Measurements from ENCODE around the gene NLN.
"Not testable (repeated sequence)": the region's sequence is repeated elsewhere in the genome, so short reads cannot be mapped to it uniquely, and the experiment has no call there.

Gene NLN

DNA sequence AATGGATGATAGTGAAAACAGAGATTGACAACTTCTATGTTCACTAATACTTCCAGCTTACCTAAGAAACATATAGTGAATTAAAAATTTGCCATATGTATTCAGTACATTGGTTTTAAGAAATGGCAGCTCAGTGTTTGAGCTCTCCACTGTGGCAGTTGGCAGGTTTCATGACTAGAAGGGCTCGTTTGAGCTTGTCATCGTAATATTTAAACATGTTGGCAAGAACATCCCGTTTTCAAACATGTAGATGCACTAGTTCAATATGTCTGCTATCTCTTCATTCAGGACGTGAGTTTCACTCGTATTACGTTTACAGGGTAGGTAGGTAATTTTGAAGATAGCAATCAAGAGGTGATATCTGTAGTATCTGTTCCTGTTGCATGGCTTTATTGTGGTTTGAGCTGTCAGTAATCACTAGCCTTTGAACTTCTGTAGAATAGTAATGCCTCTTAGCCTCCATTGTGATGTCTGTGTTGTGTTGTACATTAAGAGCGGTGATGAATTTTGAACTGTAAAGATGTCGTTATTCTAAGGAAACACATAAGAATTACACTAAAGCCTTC, 74.8 kb downstream of the NLN start:
- ATAC-seq (replicated peaks) (peak; percentile 54), DNase-seq (no peak)
- Mint-ChIP-seq H3K27ac (no peak overlapping the region), H3K27me3 (no peaks in the 10 kb centered on the region), H3K36me3 (ENCODE audit: insufficient read depth) (no peaks in the 10 kb centered on the region), H3K4me3 (no peak overlapping the region), H3K4me1 (ENCODE audit: low read depth in 2 of 2) (peaks cover 0 to 4% of the 10 kb centered on the region in 2 donors), H3K9me3 (no peaks in the 10 kb centered on the region)

DNA sequence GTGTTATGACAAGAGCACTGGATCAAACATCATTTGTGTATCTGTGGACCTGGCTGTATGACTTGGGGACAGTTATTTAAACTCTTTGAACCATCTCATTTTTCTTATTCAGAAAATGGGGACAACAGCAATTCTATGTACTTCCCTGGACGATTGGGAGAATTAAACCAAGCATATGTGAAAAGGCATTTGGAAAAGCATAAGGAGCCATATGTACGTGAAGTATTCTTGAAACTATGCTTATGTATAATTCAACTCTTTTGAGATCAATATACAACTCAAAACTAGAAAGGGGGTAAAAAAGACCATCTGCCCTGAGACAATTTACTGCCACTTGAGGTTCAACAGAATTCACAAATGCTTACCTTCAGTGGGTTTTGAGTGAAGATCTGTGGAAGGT, 75.5 kb downstream of the NLN start:
- Mint-ChIP-seq H3K27ac (no peak overlapping the region), H3K9me3 (no peaks in the 10 kb centered on the region), H3K4me3 (no peak overlapping the region), H3K36me3 (ENCODE audit: insufficient read depth) (no peaks in the 10 kb centered on the region), H3K27me3 (no peaks in the 10 kb centered on the region), H3K4me1 (ENCODE audit: low read depth in 2 of 2) (peaks cover 0 to 4% of the 10 kb centered on the region in 2 donors)
- no peak for ATAC-seq (replicated peaks)
- no peak for DNase-seq

DNA sequence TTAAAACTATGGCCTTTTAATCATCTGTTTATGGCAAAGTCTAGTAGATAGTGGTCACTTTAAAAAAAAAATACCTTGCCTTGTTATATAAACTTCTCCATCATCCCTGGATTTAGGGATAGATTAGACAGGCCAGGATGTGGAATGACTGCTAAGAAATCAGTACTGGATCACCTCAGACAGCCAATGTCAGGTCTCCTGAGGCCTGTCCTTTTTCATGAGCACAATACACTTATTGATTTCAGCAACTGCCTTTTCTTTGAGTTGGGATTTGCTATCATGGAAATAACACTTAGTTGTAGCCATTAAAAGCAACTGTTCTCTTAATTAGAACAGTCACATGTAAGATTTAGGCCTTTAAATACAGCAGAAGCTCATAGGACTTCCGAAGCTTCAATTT, 77.9 kb downstream of the NLN start:
- no peak for DNase-seq
- H3K4me1 Mint-ChIP-seq (ENCODE audit: low read depth in 2 of 2) = peaks cover 5 to 8% of the 10 kb centered on the region in 2 donors
- no peak overlapping the region for H3K27ac Mint-ChIP-seq
- no peaks in the 10 kb centered on the region for H3K9me3 Mint-ChIP-seq
- H3K36me3 Mint-ChIP-seq (ENCODE audit: insufficient read depth) = no peaks in the 10 kb centered on the region
- no peak for ATAC-seq (replicated peaks)
- no peak overlapping the region for H3K4me3 Mint-ChIP-seq
- H3K27me3 Mint-ChIP-seq = no peaks in the 10 kb centered on the region

DNA sequence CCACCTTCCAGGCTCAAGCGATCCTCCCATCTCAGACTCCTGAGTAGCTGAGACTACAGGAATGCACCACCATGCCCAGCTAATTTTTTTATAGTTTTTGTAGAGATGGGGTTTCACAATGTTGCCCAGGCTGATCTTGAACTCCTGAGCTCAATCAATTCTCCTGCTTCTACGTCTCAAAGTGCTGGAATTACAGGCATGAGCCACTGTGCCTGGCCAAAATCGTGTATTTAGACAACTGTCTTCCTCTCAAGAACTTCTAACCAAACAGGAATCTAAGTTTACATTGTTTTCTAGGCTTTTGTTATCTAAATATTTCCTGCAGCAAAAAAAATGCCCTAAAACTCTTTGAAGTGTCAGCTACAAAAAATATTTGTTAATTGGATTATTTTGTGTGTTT, 78.8 kb downstream of the NLN start:
- no peaks in the 10 kb centered on the region for H3K36me3 Mint-ChIP-seq (ENCODE audit: insufficient read depth)
- ATAC-seq (replicated peaks) (no peak), DNase-seq (no peak)
- no peaks in the 10 kb centered on the region for H3K27me3 Mint-ChIP-seq
- H3K4me1 Mint-ChIP-seq (ENCODE audit: low read depth in 2 of 2) = peaks cover 5 to 8% of the 10 kb centered on the region in 2 donors
- no peaks in the 10 kb centered on the region for H3K9me3 Mint-ChIP-seq
- H3K27ac Mint-ChIP-seq = no peak overlapping the region
- no peak overlapping the region for H3K4me3 Mint-ChIP-seq

DNA sequence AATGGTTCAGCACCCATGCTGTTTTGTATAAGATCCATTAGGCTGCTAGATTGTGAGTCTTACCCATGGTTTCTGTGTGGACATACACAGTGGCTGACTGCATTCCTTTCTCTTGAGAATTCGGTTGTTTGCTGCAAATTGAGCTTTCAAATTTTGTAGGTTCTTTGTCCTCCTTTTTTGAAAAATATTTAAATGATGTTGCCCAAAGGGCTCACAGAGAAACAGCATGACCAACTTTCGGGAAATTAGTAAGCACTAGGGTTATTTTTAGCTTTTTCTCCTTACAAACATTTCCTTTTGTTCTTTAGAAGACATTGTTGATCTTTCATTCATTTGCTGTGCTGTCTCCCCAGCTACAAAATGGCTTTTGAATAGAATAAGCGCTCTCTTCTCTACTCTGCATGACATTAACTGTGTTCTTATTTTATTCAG, 79.4 kb downstream of the NLN start:
- H3K4me3 Mint-ChIP-seq = no peak overlapping the region
- no peaks in the 10 kb centered on the region for H3K36me3 Mint-ChIP-seq (ENCODE audit: insufficient read depth)
- no peaks in the 10 kb centered on the region for H3K9me3 Mint-ChIP-seq
- H3K27me3 Mint-ChIP-seq = no peaks in the 10 kb centered on the region
- ATAC-seq (replicated peaks) = no peak
- no peak overlapping the region for H3K27ac Mint-ChIP-seq
- H3K4me1 Mint-ChIP-seq (ENCODE audit: low read depth in 2 of 2) = peaks cover 5 to 8% of the 10 kb centered on the region in 2 donors
- DNase-seq = no peak

DNA sequence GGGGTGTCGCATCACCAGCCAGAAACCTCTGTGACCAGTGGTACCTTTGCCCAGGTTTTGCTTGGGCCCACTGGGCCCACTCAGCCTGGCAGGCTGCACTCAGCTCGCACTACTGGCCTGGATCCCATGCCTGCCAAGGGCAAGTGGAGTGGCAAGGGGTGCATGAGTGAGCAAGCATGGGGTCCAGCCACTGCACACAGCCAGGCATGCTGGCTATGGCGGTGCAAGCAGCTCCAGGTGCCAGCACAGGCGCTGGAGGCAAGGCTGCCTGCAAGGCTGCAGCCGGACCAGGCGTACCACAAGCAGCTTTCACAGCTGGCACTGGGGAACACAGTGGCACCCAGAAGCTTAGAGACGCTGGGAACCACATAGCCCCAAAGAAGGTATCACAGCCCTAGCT, 80.1 kb downstream of the NLN start:
- H3K27me3 Mint-ChIP-seq = no peaks in the 10 kb centered on the region
- H3K4me1 Mint-ChIP-seq (ENCODE audit: low read depth in 2 of 2) = peaks cover 4 to 5% of the 10 kb centered on the region in 2 donors
- DNase-seq (no peak), ATAC-seq (replicated peaks) (no peak)
- no peak overlapping the region for H3K4me3 Mint-ChIP-seq
- H3K36me3 Mint-ChIP-seq (ENCODE audit: insufficient read depth) = no peaks in the 10 kb centered on the region
- H3K9me3 Mint-ChIP-seq = no peaks in the 10 kb centered on the region
- no peak overlapping the region for H3K27ac Mint-ChIP-seq

DNA sequence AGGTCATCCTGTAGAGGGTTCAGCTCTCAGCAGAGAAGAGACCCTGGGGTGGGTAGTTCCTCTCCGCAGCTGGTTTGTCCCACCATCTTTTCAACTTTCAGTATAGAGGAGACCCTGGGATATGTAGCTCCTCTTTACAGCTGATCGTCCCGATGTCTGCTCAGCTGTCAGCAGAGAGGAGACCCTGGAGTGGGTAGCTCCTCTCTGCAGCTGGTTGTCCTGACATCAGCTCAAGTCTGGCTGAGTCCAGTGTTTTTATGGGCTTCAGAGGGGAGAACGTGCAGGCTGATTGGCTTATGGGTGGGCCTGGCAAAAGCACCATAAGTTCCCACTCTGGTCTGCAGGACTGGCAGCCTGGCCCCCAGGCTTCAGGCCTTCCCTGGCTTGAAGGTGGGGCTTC, 80.8 kb downstream of the NLN start:
- Mint-ChIP-seq H3K9me3 (no peaks in the 10 kb centered on the region), H3K27me3 (no peaks in the 10 kb centered on the region), H3K27ac (no peak overlapping the region), H3K4me3 (no peak overlapping the region), H3K4me1 (ENCODE audit: low read depth in 2 of 2) (peaks cover 4 to 5% of the 10 kb centered on the region in 2 donors), H3K36me3 (ENCODE audit: insufficient read depth) (no peaks in the 10 kb centered on the region)
- ATAC-seq (replicated peaks) (no peak), DNase-seq (no peak)

DNA sequence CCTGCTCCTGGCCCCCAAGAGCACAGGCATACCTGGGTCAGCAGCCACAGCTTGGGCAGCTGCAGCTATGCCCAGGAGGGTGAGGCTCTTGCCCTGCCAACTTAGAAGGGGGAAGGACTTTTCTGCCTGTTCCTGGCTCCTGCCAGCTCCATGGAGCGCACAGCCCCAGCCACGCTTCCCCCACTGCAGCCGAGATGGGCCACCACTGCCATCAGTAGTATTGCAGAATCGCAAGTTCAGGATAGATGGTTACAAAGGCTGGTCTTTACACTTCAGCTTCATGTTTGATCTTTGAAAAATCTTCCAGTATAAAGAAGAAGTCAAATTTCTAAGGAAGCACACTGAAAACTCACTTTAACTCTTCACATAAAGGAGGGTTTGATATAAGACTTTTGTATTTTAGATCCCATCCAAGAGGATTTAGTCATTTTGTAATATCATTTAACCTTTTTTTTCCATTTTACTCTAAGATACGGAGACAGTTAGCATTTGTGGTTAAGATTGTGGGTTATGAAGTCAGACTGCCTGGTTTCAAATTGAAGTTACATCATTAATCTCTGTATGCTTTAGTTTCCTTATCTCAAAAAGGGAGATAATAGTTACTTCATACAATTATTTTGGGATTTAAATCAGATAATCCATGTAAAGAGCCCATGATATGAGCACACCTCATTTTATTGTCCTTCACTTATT, 81.8 kb downstream of the NLN start:
- H3K9me3 Mint-ChIP-seq = no peaks in the 10 kb centered on the region
- peaks cover 4 to 5% of the 10 kb centered on the region in 2 donors for H3K4me1 Mint-ChIP-seq (ENCODE audit: low read depth in 2 of 2)
- H3K27ac Mint-ChIP-seq = peak overlapping the region in 1 of 2 donors; percentile 9
- DNase-seq (no peak), ATAC-seq (replicated peaks) (no peak)
- H3K4me3 Mint-ChIP-seq = no peak overlapping the region
- H3K27me3 Mint-ChIP-seq = no peaks in the 10 kb centered on the region
- H3K36me3 Mint-ChIP-seq (ENCODE audit: insufficient read depth) = no peaks in the 10 kb centered on the region

DNA sequence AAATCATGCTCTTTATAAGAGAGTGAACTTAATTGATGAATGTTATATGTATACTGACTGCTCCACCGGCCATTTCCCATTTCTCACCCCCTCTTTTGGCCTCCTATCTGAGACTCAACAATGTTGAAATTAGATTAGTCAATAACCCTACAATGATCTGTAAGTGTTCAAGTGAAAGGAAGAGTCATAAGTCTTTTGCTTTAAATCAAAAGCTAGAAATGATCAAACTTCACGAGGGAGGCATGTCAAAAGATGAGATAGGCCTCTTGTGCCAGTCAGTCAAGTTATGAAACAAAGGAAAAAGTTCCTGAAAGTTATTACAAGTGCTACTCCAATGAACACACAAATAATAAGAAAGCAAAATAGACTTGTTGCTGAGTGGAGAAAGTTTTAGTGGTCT, 83.1 kb downstream of the NLN start:
- DNase-seq = no peak
- H3K4me1 Mint-ChIP-seq (ENCODE audit: low read depth in 2 of 2) = peaks cover 4 to 5% of the 10 kb centered on the region in 2 donors

DNA sequence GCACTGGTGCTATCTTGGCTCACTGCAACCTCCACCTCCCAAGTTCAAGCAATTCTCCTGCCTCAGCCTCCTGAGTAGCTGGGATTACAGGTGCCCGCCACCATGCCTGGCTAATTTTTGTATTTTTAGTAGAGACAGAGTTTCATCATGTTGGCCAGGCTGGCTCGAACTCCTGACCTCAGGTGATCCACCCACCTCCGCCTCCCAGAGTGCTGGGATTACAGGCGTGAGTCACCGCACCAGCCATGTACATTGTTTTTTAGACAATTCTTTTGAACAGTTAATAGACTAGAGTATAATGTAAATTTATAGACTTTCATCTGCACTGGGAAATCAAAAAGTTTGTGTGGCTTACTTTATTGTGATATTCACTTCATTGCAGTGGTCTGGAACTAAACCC, 85.5 kb downstream of the NLN start:
- not testable (repeated sequence) for H3K4me1 Mint-ChIP-seq (ENCODE audit: low read depth in 2 of 2); H3K27me3 Mint-ChIP-seq; ATAC-seq (replicated peaks); H3K27ac Mint-ChIP-seq; H3K36me3 Mint-ChIP-seq (ENCODE audit: insufficient read depth); H3K9me3 Mint-ChIP-seq; H3K4me3 Mint-ChIP-seq; DNase-seq

More for the DNA sequence above, 83.1 kb downstream of the NLN start:
- Mint-ChIP-seq H3K36me3 (ENCODE audit: insufficient read depth) (no peaks in the 10 kb centered on the region), H3K27me3 (no peaks in the 10 kb centered on the region), H3K27ac (no peak overlapping the region), H3K9me3 (no peaks in the 10 kb centered on the region), H3K4me3 (no peak overlapping the region)
- no peak for ATAC-seq (replicated peaks)

DNA sequence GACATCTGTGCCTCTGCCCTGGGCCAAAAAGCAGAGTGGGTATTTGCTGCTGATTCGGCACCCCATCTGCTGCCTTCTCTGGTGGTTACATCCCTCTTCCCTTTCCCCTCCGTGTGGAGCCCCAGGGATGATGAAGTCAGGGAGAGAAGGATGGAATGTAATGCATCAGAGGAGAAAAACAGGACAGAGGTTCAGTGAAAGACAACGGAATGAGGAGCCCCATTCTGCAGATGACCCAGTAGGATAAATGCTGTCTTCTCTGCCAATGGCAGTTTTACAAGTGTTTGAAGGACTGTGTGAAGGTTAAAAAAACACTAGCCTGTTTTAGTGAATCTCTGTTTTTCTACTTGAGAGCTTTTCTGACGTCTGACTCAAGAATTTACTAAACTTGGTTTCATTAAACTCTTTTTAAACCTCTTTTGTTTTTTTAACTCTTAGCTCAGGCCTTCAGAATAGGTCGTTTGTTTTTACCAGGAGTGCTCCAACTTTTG, 86.3 kb downstream of the NLN start:
- ATAC-seq (replicated peaks) (no peak), DNase-seq (no peak)
- Mint-ChIP-seq H3K4me3 (no peak overlapping the region), H3K4me1 (ENCODE audit: low read depth in 2 of 2) (peaks cover 4 to 5% of the 10 kb centered on the region in 2 donors), H3K27ac (no peak overlapping the region), H3K9me3 (no peaks in the 10 kb centered on the region), H3K27me3 (no peaks in the 10 kb centered on the region), H3K36me3 (ENCODE audit: insufficient read depth) (no peaks in the 10 kb centered on the region)

DNA sequence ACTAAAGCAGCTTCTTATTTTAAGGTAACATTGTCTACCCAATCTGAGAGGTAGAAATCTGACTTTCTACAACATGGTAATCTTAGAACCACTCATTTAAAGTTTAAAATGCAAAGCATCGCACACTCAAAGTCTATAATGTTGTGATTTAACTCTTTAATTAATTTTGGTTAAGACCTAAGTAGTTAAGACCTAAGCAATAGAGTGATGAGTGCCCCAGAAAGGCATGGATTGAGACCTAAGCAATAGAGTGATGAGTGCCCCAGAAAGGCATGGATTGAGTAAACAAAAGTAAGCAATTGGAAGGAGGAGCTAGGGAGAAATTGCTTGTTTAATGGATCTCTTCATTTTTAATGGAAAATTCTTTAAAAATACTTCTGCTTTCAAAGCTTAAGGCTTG, 86.8 kb downstream of the NLN start:
- DNase-seq = no peak
- Mint-ChIP-seq H3K36me3 (ENCODE audit: insufficient read depth) (no peaks in the 10 kb centered on the region), H3K4me1 (ENCODE audit: low read depth in 2 of 2) (peaks cover 2% of the 10 kb centered on the region in 2 donors), H3K27me3 (no peaks in the 10 kb centered on the region), H3K27ac (no peak overlapping the region), H3K4me3 (no peak overlapping the region), H3K9me3 (no peaks in the 10 kb centered on the region)
- ATAC-seq (replicated peaks) = no peak

DNA sequence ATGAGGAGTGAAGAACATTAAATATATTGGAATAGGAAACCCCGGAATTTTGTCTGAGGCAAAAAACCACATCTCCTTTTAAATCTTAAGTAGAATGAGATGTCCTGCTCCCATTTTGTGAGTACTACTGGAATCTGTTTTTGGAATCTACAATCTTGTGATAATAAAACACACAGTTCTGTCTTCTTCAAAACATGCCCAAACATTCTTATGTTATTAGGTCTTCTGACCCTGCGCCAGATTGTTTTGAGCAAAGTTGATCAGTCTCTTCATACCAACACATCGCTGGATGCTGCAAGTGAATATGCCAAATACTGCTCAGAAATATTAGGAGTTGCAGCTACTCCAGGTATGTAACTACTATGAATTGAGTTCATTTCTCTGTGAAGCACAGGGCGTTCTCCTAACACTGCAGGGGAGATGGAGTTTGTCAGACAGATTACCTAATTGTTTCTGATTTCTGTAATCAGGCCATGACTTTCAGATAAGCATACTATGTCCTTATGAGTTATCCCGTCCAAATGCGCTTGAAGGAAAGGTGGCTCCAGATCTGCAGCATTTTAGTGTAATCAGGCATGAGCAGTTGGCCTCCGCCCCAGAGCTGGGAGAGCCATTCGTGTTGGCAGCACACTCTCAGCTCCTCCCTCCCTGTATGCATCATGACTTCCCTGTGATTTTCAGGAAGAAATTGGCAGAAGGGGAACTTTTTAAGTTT, 88.0 kb downstream of the NLN start:
- DNase-seq (no peak), ATAC-seq (replicated peaks) (no peak)
- Mint-ChIP-seq H3K4me3 (no peak overlapping the region), H3K9me3 (no peaks in the 10 kb centered on the region), H3K27ac (no peak overlapping the region), H3K4me1 (ENCODE audit: low read depth in 2 of 2) (no peaks in the 10 kb centered on the region), H3K36me3 (ENCODE audit: insufficient read depth) (no peaks in the 10 kb centered on the region), H3K27me3 (no peaks in the 10 kb centered on the region)

DNA sequence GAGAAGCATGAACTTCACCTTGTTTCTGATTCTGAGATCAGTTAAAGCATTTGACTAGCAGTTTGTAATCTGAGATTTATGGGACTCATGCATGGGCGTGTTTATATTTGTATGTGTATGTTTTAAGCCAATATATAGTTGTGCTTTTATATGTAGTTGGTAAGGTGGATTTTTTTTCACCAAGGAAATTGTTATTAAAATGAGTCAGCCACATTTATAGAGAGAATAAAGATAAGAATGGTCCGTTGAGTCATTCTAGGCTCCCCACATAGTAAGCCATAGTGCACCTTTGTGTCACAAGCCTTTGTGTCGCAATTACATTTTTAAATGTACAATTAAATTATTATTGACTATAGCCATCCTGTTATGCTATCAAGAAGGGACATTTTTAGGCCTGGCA, 89.0 kb downstream of the NLN start:
- H3K27ac Mint-ChIP-seq = no peak overlapping the region
- ATAC-seq (replicated peaks) = no peak
- no peaks in the 10 kb centered on the region for H3K27me3 Mint-ChIP-seq
- H3K9me3 Mint-ChIP-seq = no peaks in the 10 kb centered on the region
- no peaks in the 10 kb centered on the region for H3K36me3 Mint-ChIP-seq (ENCODE audit: insufficient read depth)
- H3K4me1 Mint-ChIP-seq (ENCODE audit: low read depth in 2 of 2) = no peaks in the 10 kb centered on the region
- no peak for DNase-seq
- no peak overlapping the region for H3K4me3 Mint-ChIP-seq

All from effector memory CD8-positive, alpha-beta T cell (primary cell).